ENCODE data around the gene CAPRIN1. TPM values are rescaled to one million over a fixed set of nuclear protein-coding genes. Genes with fewer than 3 reads are reported as not detected.

The CAPRIN1 gene
- total and polyA plus RNA-seq, 2 donors (not counting 3 experiments of a cell fraction or from before 2014, with no cell fraction given): 138 to 279 TPM

DNA sequence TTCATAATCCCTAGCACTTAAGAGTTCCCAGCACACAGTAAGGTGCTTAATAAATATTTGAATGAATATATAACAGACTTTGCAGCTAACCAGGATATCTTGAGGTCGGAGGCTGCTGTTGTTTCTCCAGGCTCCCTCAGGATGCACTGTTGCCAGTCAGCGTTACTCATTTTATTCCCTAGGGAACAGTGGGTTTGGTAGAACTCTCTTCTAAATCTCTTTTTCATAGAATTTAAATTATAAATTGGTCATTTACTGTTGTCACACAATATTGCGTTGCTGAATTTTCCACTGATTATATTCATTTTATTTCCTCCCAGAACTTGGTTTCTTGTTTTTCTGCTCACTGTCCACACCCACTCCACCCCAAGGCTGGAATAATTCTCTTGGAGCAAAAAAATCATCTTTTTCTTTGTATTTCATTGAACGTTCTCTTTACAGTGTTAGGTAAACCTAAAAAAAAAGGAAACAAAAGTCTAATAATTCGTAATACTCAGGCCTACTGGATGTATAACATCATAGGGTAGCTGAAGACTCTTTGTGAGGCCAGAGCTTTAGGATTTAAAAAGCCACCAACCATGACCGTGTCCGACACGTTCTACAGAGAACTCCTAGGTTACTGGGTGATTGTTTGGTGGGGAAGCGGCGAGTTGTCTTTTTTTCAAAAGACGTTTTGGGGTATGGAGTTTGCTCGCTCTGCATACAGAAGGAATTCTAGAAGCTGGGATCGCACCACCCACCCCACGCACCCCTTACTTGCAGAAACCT, 766 bp upstream of the CAPRIN1 start:
- Histone ChIP-seq H3K9ac (replicated peaks; ENCODE audit: extremely low read depth, insufficient read depth, low read length) (peak overlapping the region; percentile 91), H3K36me3 (ENCODE audit: control insufficient read depth in 2 of 2, extremely low read depth in 1 of 2, insufficient read depth in 2 of 2, low read length in 2 of 2) (peaks cover 0 to 4% of the 10 kb centered on the region in 2 experiments), H3K9me1 (replicated peaks; ENCODE audit: control insufficient read depth, extremely low read depth, insufficient read depth, low read length) (no peaks in the 10 kb centered on the region), H2AFZ (ENCODE audit: low read depth, low read length) (peak overlapping the region; percentile 65), H3K4me3 (replicated peaks in 1 of 3; ENCODE audit: insufficient read depth in 1 of 3, low read depth in 1 of 3, low read length in 3 of 3) (peak overlapping the region; percentile 65 to 97 (median 97)), H4K20me1 (replicated peaks; ENCODE audit: control insufficient read depth, extremely low read depth, insufficient read depth, low read length) (peaks cover 5% of the 10 kb centered on the region), H3K9me3 (replicated peaks; ENCODE audit: control insufficient read depth, insufficient read depth, low read length) (no peaks in the 10 kb centered on the region), H3K4me1 (ENCODE audit: control insufficient read depth, extremely low read depth, insufficient read depth, low read length) (peaks cover 27% of the 10 kb centered on the region), H3K27ac (ENCODE audit: insufficient read depth, low read depth, low read length) (peak overlapping the region; percentile 100), H3K4me2 (ENCODE audit: insufficient read depth, low read length) (peak overlapping the region; percentile 82), H3K79me2 (ENCODE audit: control insufficient read depth, insufficient read depth, low read length) (peaks cover 37% of the 10 kb centered on the region), H3K27me3 (ENCODE audit: control insufficient read depth in 2 of 2, insufficient read depth in 2 of 2, low read length in 2 of 2) (no peaks in the 10 kb centered on the region)
- no TSS peak for BruUV-seq (replicated peaks)
- no peak for DNase-seq (ENCODE audit: low read depth, low spot score)
- TF ChIP-seq, protein P1, sequence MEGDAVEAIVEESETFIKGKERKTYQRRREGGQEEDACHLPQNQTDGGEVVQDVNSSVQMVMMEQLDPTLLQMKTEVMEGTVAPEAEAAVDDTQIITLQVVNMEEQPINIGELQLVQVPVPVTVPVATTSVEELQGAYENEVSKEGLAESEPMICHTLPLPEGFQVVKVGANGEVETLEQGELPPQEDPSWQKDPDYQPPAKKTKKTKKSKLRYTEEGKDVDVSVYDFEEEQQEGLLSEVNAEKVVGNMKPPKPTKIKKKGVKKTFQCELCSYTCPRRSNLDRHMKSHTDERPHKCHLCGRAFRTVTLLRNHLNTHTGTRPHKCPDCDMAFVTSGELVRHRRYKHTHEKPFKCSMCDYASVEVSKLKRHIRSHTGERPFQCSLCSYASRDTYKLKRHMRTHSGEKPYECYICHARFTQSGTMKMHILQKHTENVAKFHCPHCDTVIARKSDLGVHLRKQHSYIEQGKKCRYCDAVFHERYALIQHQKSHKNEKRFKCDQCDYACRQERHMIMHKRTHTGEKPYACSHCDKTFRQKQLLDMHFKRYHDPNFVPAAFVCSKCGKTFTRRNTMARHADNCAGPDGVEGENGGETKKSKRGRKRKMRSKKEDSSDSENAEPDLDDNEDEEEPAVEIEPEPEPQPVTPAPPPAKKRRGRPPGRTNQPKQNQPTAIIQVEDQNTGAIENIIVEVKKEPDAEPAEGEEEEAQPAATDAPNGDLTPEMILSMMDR (IDR thresholded peaks at IDR 0.05; ENCODE audit: extremely low read depth in 1 of 2, insufficient read depth in 1 of 2, low read depth in 1 of 2, low read length in 2 of 2): no peak
- POLR2A ChIA-PET: interaction anchor here (0.8 to 1.1 kb wide), 2 partner anchors 14 to 17 kb away, joined by 3 to 5 read pairs; no protein-coding TSS in a partner anchor
- FAIRE-seq: no peak
- intact Hi-C loops (cut with micrococcal nuclease): loop anchor here (1.0 to 5.0 kb wide), 5 partner anchors 55 to 348 kb away; partner anchors contain the start of genes ABTB2, C11orf91 and NAT10
- CTCF ChIA-PET: interaction anchor here (1.0 to 2.4 kb wide), 4 partner anchors 17 to 53 kb away, joined by 3 to 7 read pairs (median 4); no protein-coding TSS in a partner anchor
- dilution Hi-C loops (cut with MboI; ENCODE audit: extremely low pct_ligation_motif_present, low sequenced_read_pairs): no loop called here

DNA sequence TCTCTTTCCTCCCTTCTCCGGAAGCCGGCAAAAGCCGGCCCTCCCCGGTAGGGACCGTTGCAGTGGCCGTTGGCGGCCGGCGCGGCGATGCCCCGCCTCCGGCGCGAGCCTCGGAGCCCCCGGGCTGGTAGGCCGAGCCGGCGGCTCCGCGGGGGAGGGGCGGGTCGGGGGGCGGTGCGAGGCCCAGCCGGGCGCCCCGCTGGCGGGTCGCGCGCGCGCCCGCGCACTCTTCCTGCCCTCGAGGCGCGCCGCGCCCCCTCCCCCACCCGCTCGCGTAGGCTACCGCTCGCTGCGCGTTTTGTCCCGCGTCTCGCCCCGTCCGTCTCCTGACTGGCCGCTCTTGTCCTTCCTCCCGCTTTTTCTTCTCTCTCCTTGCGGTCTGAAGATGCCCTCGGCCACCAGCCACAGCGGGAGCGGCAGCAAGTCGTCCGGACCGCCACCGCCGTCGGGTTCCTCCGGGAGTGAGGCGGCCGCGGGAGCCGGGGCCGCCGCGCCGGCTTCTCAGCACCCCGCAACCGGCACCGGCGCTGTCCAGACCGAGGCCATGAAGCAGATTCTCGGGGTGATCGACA, 591 bp downstream of the CAPRIN1 start:
- no TSS peak for BruUV-seq (replicated peaks)
- H2AFZ ChIP-seq (ENCODE audit: low read depth, low read length): peak overlapping the region; percentile 55
- H3K27me3 ChIP-seq (ENCODE audit: control insufficient read depth in 2 of 2, insufficient read depth in 2 of 2, low read length in 2 of 2): no peaks in the 10 kb centered on the region
- peak overlapping the region; percentile 100 for H3K27ac ChIP-seq (ENCODE audit: insufficient read depth, low read depth, low read length)
- ChIA-PET POLR2A (no interaction called here), CTCF (interaction anchor here (1.2 to 2.4 kb wide), 2 partner anchors 23 to 24 kb away, joined by 3 to 7 read pairs; no protein-coding TSS in a partner anchor)
- peaks cover 39% of the 10 kb centered on the region for H3K4me1 ChIP-seq (ENCODE audit: control insufficient read depth, extremely low read depth, insufficient read depth, low read length)
- DNase-seq (ENCODE audit: low read depth, low spot score) (peak; percentile 86), FAIRE-seq (peak; percentile 68)
- peak overlapping the region; percentile 91 for H3K9ac ChIP-seq (replicated peaks; ENCODE audit: extremely low read depth, insufficient read depth, low read length)
- H4K20me1 ChIP-seq (replicated peaks; ENCODE audit: control insufficient read depth, extremely low read depth, insufficient read depth, low read length): peaks cover 15% of the 10 kb centered on the region
- H3K4me3 ChIP-seq (replicated peaks in 1 of 3; ENCODE audit: insufficient read depth in 1 of 3, low read depth in 1 of 3, low read length in 3 of 3): peak overlapping the region; percentile 65 to 97 (median 97)
- H3K4me2 ChIP-seq (ENCODE audit: insufficient read depth, low read length): peak overlapping the region; percentile 94
- TF ChIP-seq POLR2AphosphoS5 (IDR thresholded peaks at IDR 0.05; ENCODE audit: insufficient read depth, low read depth, low read length) (peak; percentile 60), JUN (IDR thresholded peaks at IDR 0.05; ENCODE audit: borderline replicate concordance, insufficient read depth, insufficient read length, low read depth) (no peak), FOS (IDR thresholded peaks at IDR 0.05; ENCODE audit: borderline replicate concordance, insufficient read depth, low read length) (no peak), MYC (IDR thresholded peaks at IDR 0.05; ENCODE audit: low read depth, low read length) (peak; percentile 76), POLR2A (IDR thresholded peaks at IDR 0.05; ENCODE audit: low read depth, low read length) (peak; percentile 73)
- no peaks in the 10 kb centered on the region for H3K9me3 ChIP-seq (replicated peaks; ENCODE audit: control insufficient read depth, insufficient read depth, low read length)
- H3K9me1 ChIP-seq (replicated peaks; ENCODE audit: control insufficient read depth, extremely low read depth, insufficient read depth, low read length): no peaks in the 10 kb centered on the region
- peaks cover 50% of the 10 kb centered on the region for H3K79me2 ChIP-seq (ENCODE audit: control insufficient read depth, insufficient read depth, low read length)
- peaks cover 0 to 8% of the 10 kb centered on the region in 2 experiments for H3K36me3 ChIP-seq (ENCODE audit: control insufficient read depth in 2 of 2, extremely low read depth in 1 of 2, insufficient read depth in 2 of 2, low read length in 2 of 2)
- dilution Hi-C loops (cut with MboI; ENCODE audit: extremely low pct_ligation_motif_present, low sequenced_read_pairs): no loop called here
- intact Hi-C loops (cut with micrococcal nuclease): loop anchor here (1.0 to 5.0 kb wide), 5 partner anchors 55 to 350 kb away; partner anchors contain the start of genes ABTB2 and C11orf91
